Heart left ventricle (tissue), 13 donors: Measurements from ENCODE around the gene NKAPL.

Experiments used
- CTCF ChIP-seq, 12 donors: fragments of 200-600 bp; sonication (generic) in 4 of 12; IDR thresholded peaks; one replicate each; pipeline versions ENCODE4 v1.5.0 to v1.8.0; 2018 to 2022; ENCODE audit warnings: antibody characterized with exemption in 12 of 12, mild to moderate bottlenecking in 5 of 12
- POLR2A ChIP-seq, 2 donors: fragments of 450-650 bp; IDR thresholded peaks; one replicate each; pipeline ENCODE4 v1.6.1; 2017; ENCODE audit warnings: antibody characterized with exemption in 2 of 2, mild to moderate bottlenecking in 2 of 2, moderate library complexity in 2 of 2
- donor health status: ischemic (EF 13 %, LVEDD 7.1; RV severe dilation, severe dysfunction).
- donor health status: DM: no; HTN: yes; CAD: no.
- donor health status: DM: no; HTN: no; CAD: no.
- donor health status: ischemic (EF 25% LVEDD 6.9; RV normal size, moderate dysfunction).
- donor health status: ischemic (EF 25% LVEDD 5.7; RV mildly dilated, moderate dysfunction).
- donor health status: ischemic (EF 35%, LVEDD 5.7; RV mildly dilated, moderate dysfunction).
- donor health status: nonischemic (EF 11% LVEDD 7.7; RV severe dilation, severe dysfunction).
- donor health status: DM: yes; HTN: yes; CAD: no.
- donor health status: PGD.
- donor health status: ischemic (EF 29% LVEDD 5.4; RV normal size, mild dysfunction).
- donor health status: nonischemic (EF 23%, LVEDD 6.1; RV moderate dilation, normal function).

GRCh38 chr6:28264834-28265401, 5.8 kb downstream of the NKAPL start:
- no peak for TF ChIP-seq POLR2A (IDR thresholded peaks at IDR 0.05)
- no peak for TF ChIP-seq CTCF (IDR thresholded peaks at IDR 0.05)
